Activated T-cell treated with anti-CD3 and anti-CD28 coated beads, Interleukin-2, amount 50 U/mL, for 72 hours (primary cell): ENCODE results near the gene ISLR2. TPM values are rescaled to one million over a fixed set of nuclear protein-coding genes. Genes with fewer than 3 reads are reported as not detected.
"Not testable (repeated sequence)": the region's sequence is repeated elsewhere in the genome, so short reads cannot be mapped to it uniquely, and the experiment has no call there.

Experiments
- ATAC-seq, 2 donors: fragments of 150-1000 bp; cut with Tn5 transposase; replicated peaks in 1 of 2; 2 replicates each; pipeline ENCODE4 v1.10.0; 2021; ENCODE audit warnings: moderate library complexity in 2 of 2, mild to moderate bottlenecking in 1 of 2
- DNase-seq, 2 donors: peaks; one replicate each; pipeline ENCODE4 v3.0.0; 2021 to 2022; ENCODE audit warnings: mixed read lengths in 1 of 2
- H3K27ac Mint-ChIP-seq: one replicate; pipeline ENCODE4 v1.8.0; 2022; ENCODE audit warnings: mild to moderate bottlenecking, moderate library complexity, mixed read lengths
- H3K27me3 Mint-ChIP-seq: one replicate; pipeline ENCODE4 v1.8.0; 2022; ENCODE audit warnings: low read depth, mixed read lengths
- H3K36me3 Mint-ChIP-seq, 2 donors: one replicate each; pipeline ENCODE4 v1.8.0; 2022; ENCODE audit warnings: mixed read lengths in 2 of 2, mild to moderate bottlenecking in 1 of 2; ENCODE audit not compliant: insufficient read depth in 2 of 2
- H3K4me1 Mint-ChIP-seq: one replicate; pipeline ENCODE4 v1.8.0; 2022; ENCODE audit warnings: low read depth, mixed read lengths
- H3K4me3 Mint-ChIP-seq, 2 donors: one replicate each; pipeline ENCODE4 v1.8.0; 2022; ENCODE audit warnings: mild to moderate bottlenecking in 2 of 2, mixed read lengths in 2 of 2, moderate library complexity in 2 of 2
- H3K9me3 Mint-ChIP-seq, 2 donors: one replicate each; pipeline ENCODE4 v1.8.0; 2022; ENCODE audit warnings: mixed read lengths in 2 of 2
- total RNA-seq, 2 donors: library from RNA; stranded (reverse); gene quantifications; one replicate each; pipeline ENCODE4 v1.2.3, GENCODE V29; 2022

Gene ISLR2
- under 1 TPM in 1 of 2 donors, not detected in 1; 0.62 TPM for total RNA-seq

GRCh38 chr15:74130155-74130848, at the start of gene ISLR2:
ISLR2 (plus strand) TSS chr15:74130586; CDS start chr15:74132755, 2,169 bp downstream.
- ATAC-seq (no peak), DNase-seq (no peak)
- no peak within 1 kb of the TSS for H3K27ac Mint-ChIP-seq
- no peaks in the 10 kb centered on the region for H3K9me3 Mint-ChIP-seq
- H3K4me1 Mint-ChIP-seq = peaks cover 40% of the 10 kb centered on the region
- peaks cover 84% of the 10 kb centered on the region for H3K27me3 Mint-ChIP-seq
- H3K4me3 Mint-ChIP-seq = peak within 1 kb of the TSS; percentile 14 to 44
- H3K36me3 Mint-ChIP-seq = no peaks in the 10 kb centered on the region

GRCh38 chr15:74082450-74082849, 47.9 kb upstream of the ISLR2 start, which contains the start of gene GOLGA6A:
GOLGA6A (minus strand) TSS chr15:74082550; CDS start chr15:74082509, 41 bp downstream.
- H3K36me3 Mint-ChIP-seq, H3K27ac Mint-ChIP-seq, H3K27me3 Mint-ChIP-seq, H3K4me1 Mint-ChIP-seq, H3K4me3 Mint-ChIP-seq, ATAC-seq, H3K9me3 Mint-ChIP-seq, DNase-seq: not testable (repeated sequence)

GRCh38 chr15:74094567-74094966, 35.8 kb upstream of the ISLR2 start:
- not testable (repeated sequence) for H3K36me3 Mint-ChIP-seq, H3K9me3 Mint-ChIP-seq, H3K27ac Mint-ChIP-seq, H3K4me1 Mint-ChIP-seq, ATAC-seq, DNase-seq, H3K27me3 Mint-ChIP-seq, H3K4me3 Mint-ChIP-seq

GRCh38 chr15:74095610-74096009, 34.8 kb upstream of the ISLR2 start:
- not testable (repeated sequence) for H3K27ac Mint-ChIP-seq, H3K27me3 Mint-ChIP-seq, H3K9me3 Mint-ChIP-seq, H3K4me3 Mint-ChIP-seq, H3K4me1 Mint-ChIP-seq, H3K36me3 Mint-ChIP-seq, ATAC-seq, DNase-seq

GRCh38 chr15:74096753-74097474, 33.5 kb upstream of the ISLR2 start:
- not testable (repeated sequence) for H3K4me1 Mint-ChIP-seq, H3K36me3 Mint-ChIP-seq, H3K27ac Mint-ChIP-seq, H3K9me3 Mint-ChIP-seq, H3K4me3 Mint-ChIP-seq, DNase-seq, H3K27me3 Mint-ChIP-seq, ATAC-seq

GRCh38 chr15:74099963-74100733, 30.2 kb upstream of the ISLR2 start:
- peak; percentile 89 to 93 for ATAC-seq
- peak overlapping the region; percentile 89 for H3K27ac Mint-ChIP-seq
- H3K27me3 Mint-ChIP-seq, H3K4me1 Mint-ChIP-seq, H3K9me3 Mint-ChIP-seq, H3K36me3 Mint-ChIP-seq: not testable (repeated sequence)
- peak overlapping the region; percentile 87 to 90 for H3K4me3 Mint-ChIP-seq
- DNase-seq = peak; percentile 82 to 86

- Mint-ChIP-seq H3K4me1 (no peaks in the 10 kb centered on the region), H3K4me3 (no peak overlapping the region), H3K27ac (no peak overlapping the region), H3K27me3 (no peaks in the 10 kb centered on the region), H3K9me3 (no peaks in the 10 kb centered on the region), H3K36me3 (no peaks in the 10 kb centered on the region)
- DNase-seq (no peak), ATAC-seq (no peak)
Observed at GRCh38 chr15:74108111-74108510, 22.3 kb upstream of the ISLR2 start.

- H3K9me3 Mint-ChIP-seq, H3K4me1 Mint-ChIP-seq, H3K4me3 Mint-ChIP-seq, H3K27me3 Mint-ChIP-seq, H3K36me3 Mint-ChIP-seq, H3K27ac Mint-ChIP-seq, ATAC-seq: not testable (repeated sequence)
- peak; percentile 6 to 18 for DNase-seq
Observed at GRCh38 chr15:74108611-74109010, 21.8 kb upstream of the ISLR2 start.

GRCh38 chr15:74109713-74110112, 20.7 kb upstream of the ISLR2 start:
- Mint-ChIP-seq H3K4me1 (no peaks in the 10 kb centered on the region), H3K27me3 (no peaks in the 10 kb centered on the region), H3K4me3 (no peak overlapping the region), H3K9me3 (no peaks in the 10 kb centered on the region), H3K36me3 (no peaks in the 10 kb centered on the region), H3K27ac (no peak overlapping the region)
- ATAC-seq = no peak
- DNase-seq = no peak

GRCh38 chr15:74120426-74120825, 10.0 kb upstream of the ISLR2 start:
- ATAC-seq (no peak), DNase-seq (no peak)
- Mint-ChIP-seq H3K9me3 (no peaks in the 10 kb centered on the region), H3K4me3 (no peak overlapping the region), H3K27ac (no peak overlapping the region), H3K36me3 (no peaks in the 10 kb centered on the region), H3K4me1 (no peaks in the 10 kb centered on the region), H3K27me3 (peaks cover 46% of the 10 kb centered on the region)

- Mint-ChIP-seq H3K27ac (no peak overlapping the region), H3K4me3 (no peak overlapping the region), H3K36me3 (no peaks in the 10 kb centered on the region), H3K27me3 (peaks cover 52% of the 10 kb centered on the region), H3K4me1 (no peaks in the 10 kb centered on the region), H3K9me3 (no peaks in the 10 kb centered on the region)
- DNase-seq (no peak), ATAC-seq (no peak)
Observed at GRCh38 chr15:74121039-74121438, 9.3 kb upstream of the ISLR2 start.

- no peak overlapping the region for H3K27ac Mint-ChIP-seq
- H3K36me3 Mint-ChIP-seq = no peaks in the 10 kb centered on the region
- no peaks in the 10 kb centered on the region for H3K9me3 Mint-ChIP-seq
- H3K4me1 Mint-ChIP-seq = no peaks in the 10 kb centered on the region
- peaks cover 55% of the 10 kb centered on the region for H3K27me3 Mint-ChIP-seq
- no peak for ATAC-seq
- H3K4me3 Mint-ChIP-seq = no peak overlapping the region
- DNase-seq = no peak
Observed at GRCh38 chr15:74121858-74122257, 8.5 kb upstream of the ISLR2 start.

- no peak overlapping the region for H3K4me3 Mint-ChIP-seq
- peaks cover 4% of the 10 kb centered on the region for H3K4me1 Mint-ChIP-seq
- ATAC-seq (no peak), DNase-seq (no peak)
- no peaks in the 10 kb centered on the region for H3K36me3 Mint-ChIP-seq
- peaks cover 61% of the 10 kb centered on the region for H3K27me3 Mint-ChIP-seq
- H3K9me3 Mint-ChIP-seq = no peaks in the 10 kb centered on the region
- H3K27ac Mint-ChIP-seq = no peak overlapping the region
Observed at GRCh38 chr15:74122403-74123130, 7.8 kb upstream of the ISLR2 start.
